Stromal cell of bone marrow (primary cell): Measurements from ENCODE around the gene TCIRG1.

Experiments used
- DNase-seq: peaks from one replicate; pipeline ENCODE4 v3.0.0-alpha.2; 2012; ENCODE audit warnings: low read depth

TCIRG1 gene

GRCh38 chr11:68016904-68017817 lies 21.7 kb upstream of the TCIRG1 start:
- DNase-seq: no peak

DNA sequence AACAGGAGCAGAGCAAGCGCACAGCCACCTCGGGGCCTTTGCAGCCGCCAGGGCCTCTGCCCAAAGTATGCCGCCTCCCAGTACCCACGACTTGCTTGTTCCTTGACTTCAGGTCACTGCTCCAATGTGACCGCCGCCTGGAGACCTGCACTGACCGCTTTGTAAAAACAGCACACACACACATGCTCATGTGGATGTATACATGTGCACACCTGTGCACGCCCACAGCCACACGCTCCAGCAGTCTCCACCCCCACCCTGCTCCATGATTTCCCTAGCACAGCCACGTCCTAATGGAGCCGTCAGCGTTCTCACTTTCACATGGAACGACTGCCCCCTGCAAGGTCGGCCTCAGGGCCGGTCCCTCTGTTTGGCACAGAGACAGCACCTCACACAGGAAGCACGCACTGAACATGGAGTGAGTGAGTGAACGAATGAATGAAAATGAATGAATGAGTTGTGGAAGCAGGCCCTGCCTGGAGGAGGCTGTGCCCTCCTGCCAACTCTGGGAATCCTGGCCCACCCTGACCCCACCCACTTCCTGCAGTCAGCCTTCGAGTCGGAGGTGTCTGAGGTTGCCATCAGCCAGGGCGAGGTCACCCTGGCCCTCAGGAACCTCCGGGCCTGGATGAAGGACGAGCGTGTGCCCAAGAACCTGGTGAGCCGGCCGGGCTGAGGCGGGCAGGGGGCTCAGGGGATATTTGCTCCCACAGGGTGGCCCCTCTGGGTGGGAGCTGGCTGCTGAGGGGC lies 20.7 kb upstream of the TCIRG1 start:
- no peak for DNase-seq

DNA sequence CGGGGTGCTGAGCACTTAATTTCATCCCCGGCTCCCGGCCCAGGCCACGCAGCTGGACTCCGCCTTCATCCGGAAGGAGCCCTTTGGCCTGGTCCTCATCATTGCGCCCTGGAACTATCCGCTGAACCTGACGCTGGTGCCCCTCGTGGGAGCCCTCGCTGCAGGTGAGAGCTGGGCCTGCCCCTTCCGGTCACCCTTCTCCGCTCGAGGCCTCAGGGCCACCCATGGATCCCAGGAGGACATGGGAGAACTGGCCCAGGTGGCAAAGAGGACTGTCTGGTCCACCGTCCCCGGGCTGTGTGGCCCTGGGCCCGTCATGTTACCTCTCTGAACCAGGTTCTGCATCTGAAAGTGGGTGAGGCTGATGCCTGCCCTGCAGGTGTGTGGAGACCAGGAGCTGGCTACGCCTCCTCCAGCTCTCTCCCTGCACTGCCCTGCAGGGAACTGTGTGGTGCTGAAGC lies 20.1 kb upstream of the TCIRG1 start:
- DNase-seq: no peak

DNA sequence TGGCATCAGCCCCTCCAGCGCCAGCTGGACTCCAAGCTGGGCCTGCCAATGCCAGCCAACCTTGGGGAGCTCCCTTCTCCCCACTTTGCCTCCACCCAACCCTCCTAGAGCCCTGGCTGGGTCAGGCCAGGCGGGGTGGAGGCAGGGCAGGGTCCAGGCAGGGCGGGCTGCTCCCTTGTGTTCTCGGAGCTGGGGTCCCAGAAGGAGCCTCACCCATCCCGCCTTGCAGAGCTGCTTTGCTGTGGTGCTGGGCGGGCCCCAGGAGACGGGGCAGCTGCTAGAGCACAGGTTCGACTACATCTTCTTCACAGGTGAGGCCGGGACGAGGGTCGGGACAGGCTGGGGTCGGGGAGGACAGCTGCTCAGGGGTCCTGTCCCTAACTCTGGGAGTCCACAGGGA lies 19.3 kb upstream of the TCIRG1 start:
- no peak for DNase-seq

- no peak for DNase-seq
Observed at GRCh38 chr11:68020575-68020974, 18.2 kb upstream of the TCIRG1 start.

- DNase-seq: no peak
Observed at GRCh38 chr11:68021167-68021787, 17.5 kb upstream of the TCIRG1 start.

GRCh38 chr11:68022531-68022930 lies 16.3 kb upstream of the TCIRG1 start:
- DNase-seq: no peak

GRCh38 chr11:68024508-68024907 lies 14.3 kb upstream of the TCIRG1 start:
- DNase-seq: no peak

DNA sequence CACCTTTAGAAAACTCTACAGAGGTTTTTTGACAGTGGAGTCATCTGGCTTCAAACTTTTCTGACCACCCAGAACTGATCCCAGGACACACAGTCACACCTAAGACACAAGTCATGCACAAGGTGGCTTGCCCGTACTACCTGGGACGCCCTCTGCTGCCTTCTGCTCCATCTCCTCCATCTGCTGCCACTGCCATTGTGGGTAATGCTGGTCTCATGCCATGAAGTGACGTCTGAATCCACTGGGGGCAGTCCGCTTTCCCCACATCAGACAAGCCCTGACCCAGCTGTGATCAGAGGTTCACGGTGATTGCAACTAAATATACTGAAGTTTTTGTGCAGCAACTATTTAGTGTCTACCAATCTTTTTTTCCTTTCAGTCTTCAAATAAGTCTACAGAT lies 13.8 kb upstream of the TCIRG1 start:
- DNase-seq: no peak

- DNase-seq: no peak
Observed at GRCh38 chr11:68026391-68027105, 12.3 kb upstream of the TCIRG1 start.

GRCh38 chr11:68027667-68028066 lies 11.2 kb upstream of the TCIRG1 start:
- DNase-seq: no peak

- DNase-seq: no peak
Observed at GRCh38 chr11:68028802-68029545, 9.9 kb upstream of the TCIRG1 start.

DNA sequence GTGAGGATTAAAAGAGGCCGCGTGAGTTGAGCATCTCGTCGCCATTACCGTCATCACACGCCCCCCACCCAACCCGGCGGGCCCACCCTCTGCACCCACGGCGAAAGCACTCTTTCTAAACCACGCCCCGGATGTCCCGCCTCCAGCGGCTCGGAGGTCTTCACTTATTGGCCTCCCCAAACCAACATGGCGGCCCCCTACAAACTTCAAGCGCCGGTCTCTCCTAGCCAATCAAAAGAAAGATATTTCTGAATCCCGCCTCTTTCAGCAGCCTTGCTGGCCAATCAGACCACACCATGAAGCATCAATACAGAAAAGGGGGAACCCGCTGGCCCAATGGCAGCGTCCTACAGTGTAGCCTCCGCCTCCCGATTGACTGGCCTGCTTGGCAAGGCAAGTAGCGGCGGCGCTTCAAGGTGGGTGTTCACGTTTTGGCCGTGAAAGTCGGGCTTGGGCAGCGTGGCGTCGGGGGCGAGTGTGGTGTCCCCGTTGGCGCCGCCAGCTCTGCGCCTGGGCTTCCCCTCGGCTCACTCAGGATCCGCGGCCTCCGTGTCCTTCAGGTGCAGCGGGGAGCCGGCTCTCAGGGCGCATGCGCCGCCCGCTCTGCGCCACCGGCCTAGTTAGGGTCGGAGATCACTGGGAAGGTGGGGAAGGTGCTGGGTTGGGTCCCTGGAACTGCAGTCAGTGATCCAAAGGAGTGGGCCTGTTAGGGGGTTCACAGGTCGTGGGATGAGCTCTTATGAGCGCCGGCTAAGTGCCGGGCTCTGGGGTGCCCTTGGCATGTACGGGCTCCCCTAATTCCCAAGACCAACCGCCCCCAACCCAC lies 8.3 kb upstream of the TCIRG1 start, which contains the start of gene NDUFS8:
Gene NDUFS8, plus strand, starts transcription at position 364 of the 826 bp plus-strand sequence. CDS start 1,471 bp downstream, outside the sequence.
- peak; percentile 98 for DNase-seq

GRCh38 chr11:68031144-68031464 lies 7.7 kb upstream of the TCIRG1 start:
- no peak for DNase-seq

GRCh38 chr11:68032003-68032402 lies 6.8 kb upstream of the TCIRG1 start:
- no peak for DNase-seq

DNA sequence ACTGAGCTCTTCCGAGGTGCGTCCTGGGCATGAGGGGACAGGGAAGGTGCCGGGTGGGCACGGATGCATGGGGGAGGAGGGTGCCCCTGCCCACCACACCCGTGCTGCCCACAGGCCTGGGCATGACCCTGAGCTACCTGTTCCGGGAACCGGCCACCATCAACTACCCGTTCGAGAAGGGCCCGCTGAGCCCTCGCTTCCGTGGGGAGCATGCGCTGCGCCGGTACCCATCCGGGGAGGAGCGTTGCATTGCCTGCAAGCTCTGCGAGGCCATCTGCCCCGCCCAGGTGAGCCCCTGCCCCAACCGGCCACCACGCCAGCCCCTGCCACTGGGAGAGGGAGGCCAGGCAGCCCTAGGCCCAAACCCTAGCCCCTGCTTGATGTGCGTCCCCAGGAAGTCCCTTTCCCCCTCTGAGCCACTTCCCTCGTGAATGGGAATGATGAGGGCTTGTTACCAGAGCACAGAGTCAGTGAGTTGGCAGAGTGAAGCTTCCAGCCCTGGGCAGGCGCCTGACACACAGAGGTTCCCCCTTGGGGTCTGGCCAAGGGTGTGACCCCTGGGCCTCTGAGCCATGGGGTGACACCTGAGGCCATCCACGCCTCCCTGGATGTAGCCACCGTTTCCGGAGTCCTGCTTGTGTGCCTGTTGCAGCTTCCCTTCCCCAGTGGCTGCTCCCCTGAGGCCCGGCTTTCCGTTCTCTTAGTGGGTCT lies 5.7 kb upstream of the TCIRG1 start:
- no peak for DNase-seq

DNA sequence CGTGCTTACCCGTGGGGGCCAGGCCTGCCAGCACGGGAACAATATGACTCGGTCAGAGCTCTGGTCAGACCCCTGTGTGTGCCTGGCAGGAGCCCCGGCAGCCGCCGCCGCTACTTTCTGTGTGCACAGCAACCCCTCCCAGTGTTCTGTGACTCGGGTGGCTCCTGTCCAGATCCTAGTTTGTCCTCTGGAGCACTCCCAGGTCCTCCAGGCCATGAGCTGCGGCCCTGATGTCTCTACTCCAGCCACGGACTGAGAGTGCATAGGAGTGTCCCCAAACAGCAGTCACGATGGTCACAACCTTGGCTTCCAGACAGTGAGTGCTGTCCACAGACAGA lies 5.1 kb upstream of the TCIRG1 start:
- no peak for DNase-seq

DNA sequence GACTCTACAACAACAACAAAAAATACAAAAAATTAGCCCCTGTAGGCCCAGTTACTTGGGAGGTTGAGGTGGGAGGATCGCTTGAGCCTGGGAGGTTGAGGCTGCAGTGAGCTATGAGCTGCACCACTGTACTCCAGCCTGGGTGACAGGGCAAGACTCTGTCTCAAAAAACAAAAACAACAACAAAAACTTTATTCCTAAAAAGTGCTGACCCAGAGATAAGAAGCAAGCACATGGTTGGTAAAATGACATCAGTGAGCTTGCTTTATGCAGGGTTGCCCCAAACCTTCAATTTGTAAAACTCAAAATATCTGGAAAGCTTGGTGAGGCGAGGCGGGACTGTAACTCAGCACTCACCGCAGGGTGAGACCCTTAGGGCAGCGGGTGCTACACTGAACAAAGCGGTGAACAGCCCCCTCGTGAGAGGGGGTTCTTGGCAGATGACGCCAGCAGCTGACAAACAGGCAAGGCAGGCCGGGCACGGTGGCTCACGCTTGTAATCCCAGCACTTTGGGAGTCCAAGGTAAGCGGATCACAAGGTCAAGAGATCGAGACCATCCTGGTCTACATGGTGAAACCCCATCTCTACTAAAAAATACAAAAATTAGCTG lies 3.5 kb upstream of the TCIRG1 start:
- no peak for DNase-seq

GRCh38 chr11:68036141-68036716 lies 2.6 kb upstream of the TCIRG1 start:
- no peak for DNase-seq
